IPS DF 6.9 (cell line): ENCODE data around the gene ARHGAP26.

Experiments used
- DNase-seq: peaks from one replicate; pipeline ENCODE4 v3.0.0-alpha.2; 2013; ENCODE audit warnings: low read depth, low spot score
- H3K27ac ChIP-seq: one replicate; pipeline ENCODE4 v1.5.1; 2013; ENCODE audit warnings: low read length, control low read depth
- H3K27me3 ChIP-seq: 2 replicates; pipeline ENCODE4 v1.6.1; 2013; ENCODE audit warnings: mild to moderate bottlenecking, low read length; ENCODE audit not compliant: control insufficient read depth, insufficient read depth
- H3K36me3 ChIP-seq: 2 replicates; pipeline ENCODE4 v1.6.1; 2013; ENCODE audit warnings: low read length; ENCODE audit not compliant: control insufficient read depth, insufficient read depth
- H3K4me1 ChIP-seq: 2 replicates; pipeline ENCODE4 v1.6.1; 2013; ENCODE audit warnings: low read length; ENCODE audit not compliant: control insufficient read depth, insufficient read depth
- H3K4me3 ChIP-seq: 2 replicates; pipeline ENCODE4 v1.5.1; 2013; ENCODE audit warnings: mild to moderate bottlenecking, low read length
- H3K9me3 ChIP-seq: 2 replicates; pipeline ENCODE4 v1.6.1; 2013; ENCODE audit warnings: low read length, inconsistent platforms; ENCODE audit not compliant: control insufficient read depth, insufficient read depth
- WGBS: extraction: QIAGEN DNeasy Blood & Tissue Kit; methylation state at CpG from one replicate; pipeline ENCODE4 v1.1.7; 2013; ENCODE audit warnings: mixed read lengths, missing lambda C conversion rate; ENCODE audit not compliant: insufficient read length, insufficient coverage; 5-methylcytosine and 5-hydroxymethylcytosine counted together

The ARHGAP26 gene

DNA sequence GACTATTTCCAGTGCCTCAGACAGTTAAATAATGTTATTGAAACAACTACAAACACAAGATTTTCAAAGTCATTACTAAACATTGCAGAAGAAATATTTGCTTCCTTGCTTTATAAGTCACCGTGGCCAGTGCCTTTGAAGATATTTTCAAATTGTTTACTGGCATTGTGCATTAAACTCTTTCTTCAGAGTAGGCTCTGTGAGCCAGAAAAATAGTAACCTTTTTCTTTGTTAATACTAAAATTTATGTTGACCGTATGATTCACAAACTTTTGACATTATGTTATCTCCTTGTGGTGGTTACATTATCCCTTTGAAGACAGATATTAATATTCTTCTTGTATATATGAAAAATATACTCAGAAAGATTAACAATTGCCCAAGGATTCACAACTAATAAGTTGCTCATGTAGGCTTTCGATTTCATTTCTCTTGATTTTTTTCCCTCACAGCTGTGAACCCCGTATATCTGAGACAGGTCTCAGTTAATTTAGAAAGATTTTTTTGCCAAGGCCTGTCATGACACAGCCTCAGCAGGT, 493.2 kb downstream of the ARHGAP26 start:
- no CpG with 5 or more reads among the region's 4 CpGs for WGBS
- Histone ChIP-seq H3K4me1 (no peaks in the 10 kb centered on the region), H3K36me3 (no peaks in the 10 kb centered on the region), H3K27me3 (no peaks in the 10 kb centered on the region), H3K4me3 (no peak overlapping the region), H3K9me3 (no peaks in the 10 kb centered on the region), H3K27ac (no peak overlapping the region)
- no peak for DNase-seq

DNA sequence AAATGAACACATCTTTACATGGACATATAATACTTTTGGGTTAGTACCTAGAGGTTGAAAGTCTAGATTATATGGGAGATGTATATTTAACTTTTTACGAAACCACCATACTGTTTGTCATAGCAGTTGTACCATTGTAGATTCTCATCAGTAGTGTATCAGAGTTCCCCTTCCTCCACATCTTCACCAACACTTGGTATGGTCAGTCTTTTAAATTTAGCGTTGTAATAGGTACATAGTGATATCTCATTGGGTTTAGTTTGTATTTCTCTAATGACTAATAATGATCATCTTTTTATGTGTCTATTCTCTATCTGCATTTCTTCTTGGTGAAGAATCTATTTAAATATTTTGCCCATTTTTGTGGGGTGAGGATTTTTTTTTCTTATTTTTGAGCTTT, 495.8 kb downstream of the ARHGAP26 start:
- DNase-seq, result no peak
- Histone ChIP-seq H3K9me3 (no peaks in the 10 kb centered on the region), H3K4me1 (no peaks in the 10 kb centered on the region), H3K27me3 (no peaks in the 10 kb centered on the region), H3K4me3 (no peak overlapping the region), H3K36me3 (no peaks in the 10 kb centered on the region), H3K27ac (no peak overlapping the region)
- no CpG with 5 or more reads among the region's 2 CpGs for WGBS

DNA sequence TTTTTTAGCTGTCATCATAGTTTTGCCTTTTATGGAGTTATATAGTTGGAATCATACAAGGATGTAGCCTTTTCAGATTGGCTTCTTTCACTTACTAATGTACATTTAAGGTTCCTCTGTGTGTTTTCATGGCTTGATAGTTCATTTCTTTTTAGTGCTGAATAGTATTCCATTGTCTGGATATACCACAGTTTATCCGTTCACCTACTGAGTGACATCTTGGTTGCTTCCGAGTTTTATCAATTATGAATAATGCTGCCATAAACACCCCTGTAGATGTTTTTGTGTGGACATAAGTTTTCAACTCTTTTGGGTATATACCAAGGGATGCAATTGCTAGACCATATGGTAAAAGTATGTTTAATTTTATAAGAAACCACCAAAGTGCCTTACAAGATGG, 497.0 kb downstream of the ARHGAP26 start:
- H3K9me3 ChIP-seq, result no peaks in the 10 kb centered on the region
- no peak for DNase-seq
- no peaks in the 10 kb centered on the region for H3K4me1 ChIP-seq
- H3K36me3 ChIP-seq, result no peaks in the 10 kb centered on the region
- H3K27ac ChIP-seq, result no peak overlapping the region
- no peaks in the 10 kb centered on the region for H3K27me3 ChIP-seq
- WGBS, result no CpG with 5 or more reads among the region's 2 CpGs
- H3K4me3 ChIP-seq, result no peak overlapping the region

DNA sequence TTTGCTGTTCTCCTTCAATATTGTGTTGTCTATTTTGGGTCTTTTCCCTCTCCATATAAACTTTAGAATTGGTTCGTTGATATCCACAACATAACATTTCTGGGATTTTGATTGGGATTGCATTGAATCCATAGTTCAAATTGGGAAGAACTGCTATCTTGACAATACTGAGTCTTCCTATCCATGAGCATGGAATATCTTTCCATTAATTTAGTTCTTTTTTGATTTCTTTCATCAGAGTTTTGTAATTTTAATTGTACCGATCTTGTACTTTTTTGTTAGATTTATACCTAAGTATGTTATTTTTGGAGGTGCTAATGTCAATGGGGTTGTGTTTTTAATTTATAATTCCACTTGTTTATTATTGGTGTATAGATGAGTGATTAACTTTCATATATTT, 498.2 kb downstream of the ARHGAP26 start:
- no peaks in the 10 kb centered on the region for H3K27me3 ChIP-seq
- no peak overlapping the region for H3K4me3 ChIP-seq
- no peaks in the 10 kb centered on the region for H3K9me3 ChIP-seq
- no CpG with 5 or more reads among the region's 2 CpGs for WGBS
- no peaks in the 10 kb centered on the region for H3K4me1 ChIP-seq
- no peaks in the 10 kb centered on the region for H3K36me3 ChIP-seq
- no peak for DNase-seq
- H3K27ac ChIP-seq, result no peak overlapping the region

DNA sequence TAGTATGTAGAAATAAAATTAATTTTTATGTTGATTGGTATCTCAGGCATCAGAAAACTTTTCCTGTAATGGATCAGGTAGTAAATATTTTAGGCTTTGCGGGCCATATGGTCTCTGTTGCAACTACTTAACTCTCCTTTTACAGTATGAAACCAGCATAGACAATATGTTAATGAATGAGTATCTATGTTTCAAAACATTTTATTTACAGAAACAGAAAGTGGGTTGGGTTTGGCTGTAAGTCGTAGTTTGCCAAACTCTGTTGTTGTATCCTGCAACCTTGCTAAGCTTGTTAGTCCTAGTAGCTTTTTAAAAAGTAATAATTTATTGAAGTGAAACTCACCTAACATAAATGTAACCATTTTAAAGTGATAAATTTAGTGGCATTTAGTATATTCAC, 501.3 kb downstream of the ARHGAP26 start:
- Histone ChIP-seq H3K9me3 (no peaks in the 10 kb centered on the region), H3K27ac (no peak overlapping the region), H3K4me3 (no peak overlapping the region), H3K4me1 (no peaks in the 10 kb centered on the region), H3K36me3 (no peaks in the 10 kb centered on the region), H3K27me3 (no peaks in the 10 kb centered on the region)
- WGBS, result no CpG with 5 or more reads among the region's 2 CpGs
- no peak for DNase-seq

DNA sequence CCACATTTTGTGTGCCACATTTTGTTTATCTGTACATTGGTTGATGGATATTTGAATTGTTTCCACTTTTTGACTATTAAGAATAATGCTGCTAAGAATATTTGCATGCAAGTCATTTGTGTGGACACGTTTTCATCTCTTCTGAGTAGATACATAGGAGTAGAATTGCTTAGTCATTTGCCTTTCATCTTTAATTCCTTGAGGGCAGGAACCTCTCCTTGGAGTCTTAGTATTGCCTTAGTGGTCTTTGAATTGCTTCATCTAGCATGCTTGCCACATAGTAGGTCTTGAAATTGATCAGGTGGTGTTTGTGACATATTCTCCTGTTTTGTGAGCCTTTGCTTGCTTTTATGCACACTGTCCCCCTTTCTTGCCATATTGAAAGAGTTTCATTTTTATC, 504.8 kb downstream of the ARHGAP26 start:
- WGBS, result no CpG with 5 or more reads among the region's 1 CpG

DNA sequence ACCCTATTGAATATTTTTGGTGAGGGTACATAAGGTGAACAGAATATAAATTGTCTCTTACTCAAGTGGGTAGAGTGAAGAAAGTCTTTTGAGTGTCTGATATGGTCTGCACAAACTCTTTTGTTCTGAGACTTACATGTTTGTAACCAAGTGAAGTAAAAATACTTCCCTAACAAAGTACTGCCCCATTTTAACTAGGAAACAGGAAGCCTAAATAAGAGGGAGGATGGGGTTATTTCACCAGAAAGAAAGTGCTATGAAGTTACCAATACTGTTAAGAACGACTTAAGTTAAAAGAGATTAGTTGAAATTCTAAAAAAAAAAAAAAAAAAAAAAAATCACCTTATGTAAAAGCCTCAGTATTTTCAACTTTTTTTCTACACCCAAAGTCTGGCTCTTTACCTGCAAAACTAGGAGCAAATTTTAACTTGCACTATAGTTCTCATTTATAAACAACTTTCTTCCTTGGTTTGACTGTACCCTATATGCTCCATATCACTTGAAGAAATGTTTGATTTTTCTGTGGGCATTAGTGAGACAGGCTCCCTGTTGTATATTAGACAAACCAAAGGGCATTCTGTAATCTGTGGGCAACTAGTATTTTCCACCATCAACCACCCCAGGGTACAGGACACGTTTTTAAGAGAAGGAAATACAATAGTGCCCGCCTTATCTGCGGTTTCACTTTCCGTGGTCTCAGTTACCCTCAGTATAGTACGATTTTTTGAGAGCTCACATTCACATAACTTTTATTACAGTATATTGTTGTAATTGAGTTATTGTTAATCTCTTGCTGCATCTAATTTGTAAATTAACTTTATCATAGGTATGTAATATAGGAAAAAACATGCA, 505.6 kb downstream of the ARHGAP26 start:
- no CpG with 5 or more reads among the region's 6 CpGs for WGBS
- H3K9me3 ChIP-seq, result no peaks in the 10 kb centered on the region
- no peak overlapping the region for H3K27ac ChIP-seq

More for the DNA sequence above, 504.8 kb downstream of the ARHGAP26 start:
- no peak overlapping the region for H3K27ac ChIP-seq
- H3K27me3 ChIP-seq, result no peaks in the 10 kb centered on the region
- no peak overlapping the region for H3K4me3 ChIP-seq
- H3K36me3 ChIP-seq, result no peaks in the 10 kb centered on the region
- H3K9me3 ChIP-seq, result no peaks in the 10 kb centered on the region
- DNase-seq, result no peak
- no peaks in the 10 kb centered on the region for H3K4me1 ChIP-seq

DNA sequence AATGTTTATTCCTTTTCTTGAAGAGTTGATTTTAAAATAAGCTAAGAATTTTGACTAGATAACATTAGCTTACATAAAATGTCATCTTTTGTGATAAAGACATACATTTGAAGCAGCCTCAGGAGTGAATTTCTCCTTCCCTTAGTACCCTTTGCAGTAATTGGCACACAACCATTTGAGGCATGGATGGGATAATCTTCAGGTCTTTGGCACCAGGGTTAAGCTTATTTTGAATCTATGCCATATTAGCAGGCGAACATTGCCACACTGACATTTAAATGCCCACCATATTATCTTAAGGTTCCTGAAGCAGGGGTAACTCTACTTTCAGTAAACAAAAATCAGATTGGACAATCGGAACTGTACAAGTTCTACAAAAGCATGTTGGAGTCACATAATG, 507.4 kb downstream of the ARHGAP26 start:
- Histone ChIP-seq H3K27ac (no peak overlapping the region), H3K27me3 (no peaks in the 10 kb centered on the region), H3K9me3 (no peaks in the 10 kb centered on the region), H3K4me3 (no peak overlapping the region), H3K4me1 (no peaks in the 10 kb centered on the region), H3K36me3 (no peaks in the 10 kb centered on the region)
- WGBS, result no CpG with 5 or more reads among the region's 2 CpGs
- no peak for DNase-seq

More for the DNA sequence above, 505.6 kb downstream of the ARHGAP26 start:
- H3K36me3 ChIP-seq, result no peaks in the 10 kb centered on the region
- DNase-seq, result no peak
- no peaks in the 10 kb centered on the region for H3K4me1 ChIP-seq
- H3K27me3 ChIP-seq, result no peaks in the 10 kb centered on the region
- no peak overlapping the region for H3K4me3 ChIP-seq
